ENCODE data around the gene TMEM248. TPM values are rescaled to one million over a fixed set of nuclear protein-coding genes. Genes with fewer than 3 reads are reported as not detected.

TMEM248 gene
- total and polyA plus RNA-seq, 2 of the 8 experiments (the other 6 are each of a cell fraction or from before 2014, with no cell fraction given) = 63.6 to 126 TPM

DNA sequence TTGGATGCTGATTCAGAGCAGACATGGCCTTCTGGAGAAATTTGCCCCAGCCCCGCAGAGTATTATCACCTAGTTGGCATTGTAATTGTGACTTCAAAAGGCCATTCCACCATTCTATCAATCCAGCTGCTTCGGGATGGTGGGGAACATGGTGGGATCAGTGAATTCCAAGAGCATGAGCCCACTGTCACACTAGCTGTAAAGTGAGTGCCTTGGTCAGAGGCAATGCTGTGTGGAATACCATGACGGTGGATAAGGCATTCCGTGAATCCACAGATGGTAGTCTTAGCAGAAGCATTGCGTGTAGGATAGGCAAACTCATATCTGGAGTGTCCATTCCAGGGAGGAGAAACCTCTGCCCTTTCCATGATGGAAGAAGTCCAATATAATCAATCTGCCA lies 13.3 kb upstream of the TMEM248 start (continued):
- TF ChIP-seq, protein P1, sequence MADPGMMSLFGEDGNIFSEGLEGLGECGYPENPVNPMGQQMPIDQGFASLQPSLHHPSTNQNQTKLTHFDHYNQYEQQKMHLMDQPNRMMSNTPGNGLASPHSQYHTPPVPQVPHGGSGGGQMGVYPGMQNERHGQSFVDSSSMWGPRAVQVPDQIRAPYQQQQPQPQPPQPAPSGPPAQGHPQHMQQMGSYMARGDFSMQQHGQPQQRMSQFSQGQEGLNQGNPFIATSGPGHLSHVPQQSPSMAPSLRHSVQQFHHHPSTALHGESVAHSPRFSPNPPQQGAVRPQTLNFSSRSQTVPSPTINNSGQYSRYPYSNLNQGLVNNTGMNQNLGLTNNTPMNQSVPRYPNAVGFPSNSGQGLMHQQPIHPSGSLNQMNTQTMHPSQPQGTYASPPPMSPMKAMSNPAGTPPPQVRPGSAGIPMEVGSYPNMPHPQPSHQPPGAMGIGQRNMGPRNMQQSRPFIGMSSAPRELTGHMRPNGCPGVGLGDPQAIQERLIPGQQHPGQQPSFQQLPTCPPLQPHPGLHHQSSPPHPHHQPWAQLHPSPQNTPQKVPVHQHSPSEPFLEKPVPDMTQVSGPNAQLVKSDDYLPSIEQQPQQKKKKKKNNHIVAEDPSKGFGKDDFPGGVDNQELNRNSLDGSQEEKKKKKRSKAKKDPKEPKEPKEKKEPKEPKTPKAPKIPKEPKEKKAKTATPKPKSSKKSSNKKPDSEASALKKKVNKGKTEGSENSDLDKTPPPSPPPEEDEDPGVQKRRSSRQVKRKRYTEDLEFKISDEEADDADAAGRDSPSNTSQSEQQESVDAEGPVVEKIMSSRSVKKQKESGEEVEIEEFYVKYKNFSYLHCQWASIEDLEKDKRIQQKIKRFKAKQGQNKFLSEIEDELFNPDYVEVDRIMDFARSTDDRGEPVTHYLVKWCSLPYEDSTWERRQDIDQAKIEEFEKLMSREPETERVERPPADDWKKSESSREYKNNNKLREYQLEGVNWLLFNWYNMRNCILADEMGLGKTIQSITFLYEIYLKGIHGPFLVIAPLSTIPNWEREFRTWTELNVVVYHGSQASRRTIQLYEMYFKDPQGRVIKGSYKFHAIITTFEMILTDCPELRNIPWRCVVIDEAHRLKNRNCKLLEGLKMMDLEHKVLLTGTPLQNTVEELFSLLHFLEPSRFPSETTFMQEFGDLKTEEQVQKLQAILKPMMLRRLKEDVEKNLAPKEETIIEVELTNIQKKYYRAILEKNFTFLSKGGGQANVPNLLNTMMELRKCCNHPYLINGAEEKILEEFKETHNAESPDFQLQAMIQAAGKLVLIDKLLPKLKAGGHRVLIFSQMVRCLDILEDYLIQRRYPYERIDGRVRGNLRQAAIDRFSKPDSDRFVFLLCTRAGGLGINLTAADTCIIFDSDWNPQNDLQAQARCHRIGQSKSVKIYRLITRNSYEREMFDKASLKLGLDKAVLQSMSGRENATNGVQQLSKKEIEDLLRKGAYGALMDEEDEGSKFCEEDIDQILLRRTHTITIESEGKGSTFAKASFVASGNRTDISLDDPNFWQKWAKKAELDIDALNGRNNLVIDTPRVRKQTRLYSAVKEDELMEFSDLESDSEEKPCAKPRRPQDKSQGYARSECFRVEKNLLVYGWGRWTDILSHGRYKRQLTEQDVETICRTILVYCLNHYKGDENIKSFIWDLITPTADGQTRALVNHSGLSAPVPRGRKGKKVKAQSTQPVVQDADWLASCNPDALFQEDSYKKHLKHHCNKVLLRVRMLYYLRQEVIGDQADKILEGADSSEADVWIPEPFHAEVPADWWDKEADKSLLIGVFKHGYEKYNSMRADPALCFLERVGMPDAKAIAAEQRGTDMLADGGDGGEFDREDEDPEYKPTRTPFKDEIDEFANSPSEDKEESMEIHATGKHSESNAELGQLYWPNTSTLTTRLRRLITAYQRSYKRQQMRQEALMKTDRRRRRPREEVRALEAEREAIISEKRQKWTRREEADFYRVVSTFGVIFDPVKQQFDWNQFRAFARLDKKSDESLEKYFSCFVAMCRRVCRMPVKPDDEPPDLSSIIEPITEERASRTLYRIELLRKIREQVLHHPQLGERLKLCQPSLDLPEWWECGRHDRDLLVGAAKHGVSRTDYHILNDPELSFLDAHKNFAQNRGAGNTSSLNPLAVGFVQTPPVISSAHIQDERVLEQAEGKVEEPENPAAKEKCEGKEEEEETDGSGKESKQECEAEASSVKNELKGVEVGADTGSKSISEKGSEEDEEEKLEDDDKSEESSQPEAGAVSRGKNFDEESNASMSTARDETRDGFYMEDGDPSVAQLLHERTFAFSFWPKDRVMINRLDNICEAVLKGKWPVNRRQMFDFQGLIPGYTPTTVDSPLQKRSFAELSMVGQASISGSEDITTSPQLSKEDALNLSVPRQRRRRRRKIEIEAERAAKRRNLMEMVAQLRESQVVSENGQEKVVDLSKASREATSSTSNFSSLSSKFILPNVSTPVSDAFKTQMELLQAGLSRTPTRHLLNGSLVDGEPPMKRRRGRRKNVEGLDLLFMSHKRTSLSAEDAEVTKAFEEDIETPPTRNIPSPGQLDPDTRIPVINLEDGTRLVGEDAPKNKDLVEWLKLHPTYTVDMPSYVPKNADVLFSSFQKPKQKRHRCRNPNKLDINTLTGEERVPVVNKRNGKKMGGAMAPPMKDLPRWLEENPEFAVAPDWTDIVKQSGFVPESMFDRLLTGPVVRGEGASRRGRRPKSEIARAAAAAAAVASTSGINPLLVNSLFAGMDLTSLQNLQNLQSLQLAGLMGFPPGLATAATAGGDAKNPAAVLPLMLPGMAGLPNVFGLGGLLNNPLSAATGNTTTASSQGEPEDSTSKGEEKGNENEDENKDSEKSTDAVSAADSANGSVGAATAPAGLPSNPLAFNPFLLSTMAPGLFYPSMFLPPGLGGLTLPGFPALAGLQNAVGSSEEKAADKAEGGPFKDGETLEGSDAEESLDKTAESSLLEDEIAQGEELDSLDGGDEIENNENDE (IDR thresholded peaks at IDR 0.05; ENCODE audit: insufficient replicate concordance, low read length) = no peak
- TF ChIP-seq SAP30 (IDR thresholded peaks at IDR 0.05; ENCODE audit: insufficient read depth, insufficient replicate concordance, low read length) (no peak), POU5F1 (IDR thresholded peaks at IDR 0.05; ENCODE audit: low read depth, low read length) (no peak), POLR2AphosphoS5 (IDR thresholded peaks at IDR 0.05; ENCODE audit: low read depth, low read length) (no peak), RFX5 (IDR thresholded peaks at IDR 0.05; ENCODE audit: borderline replicate concordance, low read depth, low read length) (no peak)
- TF ChIP-seq, protein P2, sequence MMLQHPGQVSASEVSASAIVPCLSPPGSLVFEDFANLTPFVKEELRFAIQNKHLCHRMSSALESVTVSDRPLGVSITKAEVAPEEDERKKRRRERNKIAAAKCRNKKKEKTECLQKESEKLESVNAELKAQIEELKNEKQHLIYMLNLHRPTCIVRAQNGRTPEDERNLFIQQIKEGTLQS (IDR thresholded peaks at IDR 0.05; ENCODE audit: insufficient read depth, low read depth, low read length) = no peak

All from H1 (cell line).